ENCODE results near the gene PDF.
"Not testable (repeated sequence)": the region's sequence is repeated elsewhere in the genome, so short reads cannot be mapped to it uniquely, and the experiment has no call there.

PDF gene

DNA sequence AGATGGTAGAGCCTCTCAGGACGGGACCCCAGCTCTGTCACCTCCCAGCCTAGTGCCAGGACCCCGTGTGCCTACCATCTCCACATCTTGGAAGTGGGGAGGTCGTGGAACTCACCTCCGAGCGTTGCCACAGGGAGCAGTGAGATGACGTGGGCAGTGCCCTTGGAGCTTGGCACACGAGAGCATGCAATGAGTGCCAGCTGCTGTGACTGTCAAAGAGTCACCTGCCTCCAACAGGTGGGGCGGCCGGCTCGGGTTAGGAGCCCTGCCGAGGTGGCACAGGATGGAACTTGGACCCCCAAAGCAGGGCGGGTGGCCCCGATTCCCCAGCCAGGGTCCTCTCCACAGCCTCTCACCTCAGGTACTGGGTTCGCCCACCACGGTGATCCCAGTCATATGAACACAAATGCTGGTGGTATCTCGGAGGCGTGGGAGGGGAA is 13.8 kb downstream of the PDF start:
- no peak for DNase-seq (ENCODE audit: low read depth in 2 of 2)

DNA sequence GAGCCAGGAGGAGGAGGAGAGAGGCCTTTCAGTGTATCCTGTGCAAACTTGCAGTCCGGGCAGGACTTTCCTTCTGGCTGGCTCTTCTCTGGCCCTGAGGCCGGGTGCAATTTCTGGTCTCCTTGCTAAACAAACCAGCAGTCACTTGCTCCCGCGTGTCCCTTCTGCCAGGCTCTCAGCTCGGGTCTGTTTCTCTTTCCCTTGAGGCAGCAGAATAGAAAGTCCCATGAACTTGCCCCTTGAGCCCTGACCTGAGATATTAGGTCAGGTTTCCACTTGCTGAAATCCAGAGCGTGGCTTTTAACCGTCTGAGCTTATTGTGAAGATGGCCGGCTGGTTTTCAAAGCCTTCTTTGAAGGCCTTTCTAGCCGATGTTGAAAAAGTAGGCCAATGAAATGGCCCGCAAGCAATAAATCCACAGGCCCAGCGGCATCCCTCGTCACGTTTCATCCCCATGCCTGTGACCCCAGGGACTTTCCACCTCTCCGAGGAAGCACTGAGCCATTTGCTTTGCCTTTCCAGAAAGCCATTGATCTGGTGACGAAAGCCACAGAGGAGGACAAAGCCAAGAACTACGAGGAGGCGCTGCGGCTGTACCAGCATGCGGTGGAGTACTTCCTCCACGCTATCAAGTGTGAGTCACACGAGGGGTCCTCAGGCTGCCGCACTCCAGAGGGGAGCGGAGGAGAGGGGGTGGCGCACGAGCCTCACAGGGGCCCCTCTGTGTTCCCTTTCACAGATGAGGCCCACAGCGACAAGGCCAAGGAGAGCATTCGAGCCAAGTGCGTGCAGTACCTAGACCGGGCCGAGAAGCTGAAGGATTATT is 14.7 kb downstream of the PDF start:
- DNase-seq (ENCODE audit: low read depth in 2 of 2) = no peak

DNA sequence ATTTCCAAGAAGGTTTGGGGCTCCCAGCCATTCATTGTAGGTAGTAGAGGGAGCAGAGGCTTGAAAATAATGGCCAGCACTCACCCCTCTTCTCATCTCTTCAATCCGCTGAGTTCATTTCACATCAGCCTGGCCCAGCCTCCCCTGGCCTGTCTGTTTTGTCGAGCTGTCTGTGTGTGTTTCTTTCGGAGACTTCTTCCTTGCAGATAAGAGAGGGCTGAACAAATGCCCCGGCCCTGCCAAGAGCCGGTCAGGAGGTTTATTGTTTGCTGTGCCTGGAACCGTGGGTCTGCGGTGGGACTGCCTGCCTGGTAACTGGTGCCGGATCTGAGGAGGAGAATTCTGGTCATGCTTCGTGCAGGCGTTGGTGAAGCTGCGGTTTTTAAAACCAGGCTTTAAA is 15.9 kb downstream of the PDF start:
- no peak for DNase-seq (ENCODE audit: low read depth in 2 of 2)

DNA sequence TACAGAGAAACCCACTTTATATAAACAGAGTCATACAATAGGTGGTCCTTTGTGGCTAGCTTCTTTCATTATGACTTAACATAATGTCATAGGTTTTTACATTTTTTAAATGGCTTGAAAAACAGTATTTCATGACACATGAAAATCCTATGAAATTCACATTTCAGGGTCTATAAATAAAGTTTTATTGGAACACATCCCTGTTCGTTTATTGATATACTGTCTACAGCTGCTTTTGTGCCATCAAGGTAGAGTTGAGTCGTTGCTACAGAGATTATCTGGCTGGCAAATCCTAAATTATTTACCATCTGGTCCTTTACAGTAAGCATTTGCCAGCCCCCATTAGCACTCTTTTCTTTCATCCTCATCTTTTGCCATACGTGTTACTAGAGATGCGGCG is 16.9 kb downstream of the PDF start:
- no peak for DNase-seq (ENCODE audit: low read depth in 2 of 2)

DNA sequence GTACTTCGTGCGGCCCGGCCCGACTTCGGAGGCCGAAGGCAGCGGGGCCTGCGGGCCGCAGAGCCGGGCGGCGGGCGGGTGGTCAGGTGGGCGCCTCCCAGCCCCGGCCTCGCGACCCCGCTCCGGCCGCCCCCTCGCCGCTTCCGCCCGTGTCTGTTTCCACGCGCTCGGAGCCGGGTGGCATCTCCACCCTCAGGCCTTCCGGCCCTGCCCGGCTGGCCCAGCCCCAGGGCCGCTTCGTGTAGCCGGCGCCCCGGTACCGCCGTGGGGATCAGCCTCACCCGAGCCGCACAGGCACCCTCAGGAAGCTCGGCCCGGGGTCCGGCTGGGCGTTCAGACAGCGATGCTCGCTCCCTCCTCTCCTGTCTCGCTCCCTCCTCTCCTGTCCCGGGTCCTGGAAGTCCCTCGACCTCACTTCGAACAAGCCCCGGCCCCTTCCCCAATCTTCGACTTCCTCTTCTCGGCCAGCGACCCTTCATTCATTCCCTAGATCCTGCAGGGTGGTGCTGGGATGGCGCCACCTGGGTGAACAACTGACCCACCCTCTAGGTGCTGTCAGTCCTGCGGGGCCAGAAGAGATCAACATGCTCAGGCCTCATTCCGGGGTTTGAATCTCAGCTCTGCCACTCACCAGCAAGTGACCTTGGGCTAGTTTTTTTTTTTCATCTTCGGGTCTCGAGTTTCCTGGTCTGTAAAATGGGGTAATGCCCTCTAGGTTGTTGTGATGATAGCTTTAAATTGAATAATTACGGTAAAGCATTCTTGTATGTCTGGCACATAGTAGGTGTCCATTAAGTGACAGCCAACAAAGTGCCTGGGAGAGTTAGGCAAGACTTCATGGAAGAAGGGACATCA is 18.6 kb downstream of the PDF start:
- peak in 1 of 2 experiments; percentile 27 for DNase-seq (ENCODE audit: low read depth in 2 of 2)

DNA sequence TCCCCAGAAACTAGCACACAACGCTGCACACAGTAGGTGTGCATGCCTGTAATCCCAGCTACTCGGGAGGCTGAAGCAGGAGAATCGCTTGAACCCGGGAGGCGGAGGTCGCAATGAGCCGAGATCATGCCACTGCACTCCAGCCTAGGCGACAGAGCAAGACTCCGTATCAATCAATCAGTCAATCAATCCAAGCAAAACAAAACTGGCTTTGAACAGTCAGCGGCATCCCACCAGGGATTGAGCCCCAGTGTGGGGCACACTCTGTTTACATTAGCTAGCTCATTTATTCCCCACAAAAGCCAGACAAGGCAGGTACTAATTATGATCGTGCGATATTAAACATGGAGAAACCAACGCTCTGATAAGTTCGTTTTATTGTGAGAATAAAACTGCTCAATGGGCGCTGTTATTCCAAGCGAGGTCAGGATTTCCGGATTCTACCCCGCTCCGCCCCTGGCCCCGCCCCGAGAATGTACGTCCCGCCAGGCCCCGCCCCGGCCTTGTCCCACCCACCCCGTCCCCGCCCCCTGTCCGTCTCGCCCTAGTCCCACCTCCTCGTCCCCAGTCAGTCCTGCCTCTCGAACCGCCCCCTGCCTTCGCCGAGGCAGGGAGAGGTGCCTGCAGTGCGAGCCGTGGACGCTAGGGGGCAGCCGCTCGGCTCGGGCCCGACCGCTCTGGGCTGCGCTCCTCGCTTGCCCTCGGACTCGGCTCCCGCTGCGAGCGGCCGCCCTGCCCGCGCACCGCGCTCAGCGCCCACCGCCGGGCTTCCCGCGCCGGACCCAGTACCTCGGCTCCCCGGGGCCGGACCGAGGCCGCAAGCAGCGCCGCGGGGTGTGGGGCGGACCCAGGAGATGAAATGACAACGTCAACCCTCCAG is 19.5 kb downstream of the PDF start, which contains the start of gene VPS4A:
Gene VPS4A (plus strand): TSS at position 698 of the 880 bp plus-strand sequence. CDS start 162 bp downstream, at position 860.
- DNase-seq (ENCODE audit: low read depth in 2 of 2) = peak; percentile 95 to 97

DNA sequence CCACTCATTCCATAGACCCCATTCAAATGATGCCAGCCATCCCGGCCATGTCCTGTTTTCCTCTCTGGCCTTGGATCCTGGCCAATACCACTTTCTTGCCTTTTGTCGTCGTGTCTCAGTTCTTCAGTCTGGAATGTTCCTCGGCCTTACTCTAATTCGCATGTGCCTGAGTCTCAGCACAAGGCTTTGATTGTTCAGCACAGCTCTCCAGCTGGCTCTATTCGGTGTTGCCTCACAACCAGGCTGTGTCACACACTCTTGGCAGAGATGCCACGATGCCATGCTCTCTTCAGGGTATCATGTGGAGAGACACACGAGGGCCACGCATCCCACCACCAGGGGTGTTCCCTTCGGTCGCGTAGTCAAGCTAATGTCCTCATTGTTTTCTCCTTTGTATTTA is 21.1 kb downstream of the PDF start:
- no peak for DNase-seq (ENCODE audit: low read depth in 2 of 2)

DNA sequence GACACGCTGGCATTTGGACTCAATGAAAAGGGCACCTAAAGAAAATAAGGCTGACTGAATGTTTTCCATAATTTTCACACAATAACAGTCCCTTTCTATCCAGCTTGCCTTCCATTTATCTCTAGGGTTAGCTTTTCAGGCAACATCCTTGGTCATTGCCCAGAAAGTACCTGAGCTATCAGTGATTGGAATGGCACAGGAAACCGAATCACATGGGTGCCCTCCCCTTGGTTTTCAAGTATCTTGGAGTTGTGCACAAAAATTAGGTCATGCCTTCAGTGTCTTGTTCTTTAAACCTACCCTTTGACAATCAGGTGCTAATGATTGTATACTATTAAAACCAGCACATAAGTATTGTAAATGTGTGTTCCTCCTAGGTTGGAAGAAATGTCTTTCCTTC is 22.5 kb downstream of the PDF start:
- no peak for DNase-seq (ENCODE audit: low read depth in 2 of 2)

DNA sequence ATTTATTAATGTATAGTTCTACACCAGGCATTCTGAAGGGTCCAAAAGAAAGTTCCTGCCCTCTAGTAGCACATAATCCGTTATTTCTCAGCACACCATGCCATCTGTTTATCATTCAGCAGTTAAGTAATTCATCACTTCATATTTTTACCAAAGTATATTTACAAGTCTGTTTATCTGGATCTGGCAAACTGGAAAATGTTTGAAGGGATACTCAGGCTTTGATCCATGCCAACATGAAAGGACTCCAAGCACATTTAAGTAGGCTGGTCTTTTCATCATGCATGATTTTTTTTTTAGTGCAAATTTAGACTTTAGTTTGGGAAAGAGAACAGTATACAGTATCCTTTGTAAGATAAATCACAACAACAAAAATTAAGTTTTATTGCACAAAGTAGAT is 23.3 kb downstream of the PDF start:
- DNase-seq (ENCODE audit: low read depth in 2 of 2) = no peak

DNA sequence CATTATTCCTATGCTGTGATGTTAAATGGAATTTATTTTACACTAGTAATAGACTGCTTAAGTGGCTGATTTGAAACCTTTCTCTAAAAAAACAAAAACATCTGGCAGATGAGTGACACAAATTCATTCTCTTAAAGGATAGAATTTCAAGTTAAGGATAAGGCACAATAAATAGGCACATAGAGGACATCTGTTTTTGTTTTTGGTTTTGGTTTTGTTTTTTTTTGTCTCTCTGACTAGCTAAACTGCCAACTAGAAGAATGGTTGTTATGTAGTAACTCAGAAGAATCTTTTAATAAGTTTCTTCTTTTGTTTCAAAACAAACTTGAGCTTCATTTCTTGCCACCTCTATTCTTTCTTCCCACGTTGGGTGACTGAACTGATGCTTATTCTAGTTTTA is 24.4 kb downstream of the PDF start:
- DNase-seq (ENCODE audit: low read depth in 2 of 2) = no peak

DNA sequence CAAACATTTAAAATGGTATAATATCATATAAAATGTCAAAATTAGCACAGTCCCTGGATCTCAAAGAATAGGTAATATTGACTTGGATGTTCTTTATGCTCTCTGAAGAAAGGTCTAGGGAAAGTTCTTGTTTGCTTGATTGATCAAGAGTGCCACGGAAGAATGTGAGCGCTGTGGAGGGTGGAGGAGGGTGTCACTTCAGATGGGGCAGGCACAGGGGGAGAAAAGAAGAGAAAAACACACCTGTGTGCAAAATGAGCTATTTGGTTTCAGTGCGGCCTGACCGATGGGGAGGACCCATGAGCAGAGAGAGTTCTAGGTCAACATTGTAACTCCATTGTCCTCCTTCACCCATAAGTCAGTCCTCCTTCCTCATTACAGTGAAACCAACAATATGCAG is 28.1 kb downstream of the PDF start:
- no peak for DNase-seq (ENCODE audit: low read depth in 2 of 2)

DNA sequence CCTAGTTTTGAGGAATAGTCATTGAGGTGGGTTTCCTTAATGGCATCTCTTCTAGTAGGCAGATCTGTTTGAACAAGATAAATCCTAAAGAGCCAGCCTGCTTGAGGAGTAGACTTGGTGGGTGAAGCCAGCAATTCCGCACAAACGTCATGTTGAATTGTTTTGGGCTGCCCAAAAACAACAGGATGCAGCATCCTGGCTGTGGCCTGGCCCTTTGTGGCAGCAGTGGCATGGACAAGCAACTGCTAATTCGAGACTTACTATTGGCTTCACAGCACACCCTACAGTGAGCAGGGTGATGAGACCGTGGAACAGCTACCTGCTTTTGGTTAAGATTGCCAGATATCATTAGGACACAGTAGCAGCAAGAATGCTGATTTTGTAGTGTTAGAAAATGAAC is 28.5 kb downstream of the PDF start:
- no peak for DNase-seq (ENCODE audit: low read depth in 2 of 2)

DNA sequence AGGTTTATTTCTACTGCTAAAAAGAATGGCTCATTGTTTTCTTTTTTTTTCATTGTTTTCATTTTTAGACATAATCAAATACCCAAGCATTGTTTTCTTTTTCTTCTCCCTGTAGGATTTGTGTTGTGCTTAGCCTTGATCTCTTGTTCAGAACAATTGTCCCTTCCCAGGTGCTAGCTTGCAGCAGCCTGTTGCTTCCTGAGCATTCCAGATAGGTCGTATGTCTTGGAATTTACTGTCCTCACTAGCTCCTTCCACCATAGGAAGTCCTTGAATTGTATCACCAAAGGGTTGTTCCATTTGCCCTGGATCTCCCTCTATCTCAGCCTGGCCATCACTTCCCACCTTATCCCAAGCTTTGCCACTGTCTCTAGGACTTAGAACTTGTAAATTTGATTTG is 29.2 kb downstream of the PDF start:
- no peak for DNase-seq (ENCODE audit: low read depth in 2 of 2)

DNA sequence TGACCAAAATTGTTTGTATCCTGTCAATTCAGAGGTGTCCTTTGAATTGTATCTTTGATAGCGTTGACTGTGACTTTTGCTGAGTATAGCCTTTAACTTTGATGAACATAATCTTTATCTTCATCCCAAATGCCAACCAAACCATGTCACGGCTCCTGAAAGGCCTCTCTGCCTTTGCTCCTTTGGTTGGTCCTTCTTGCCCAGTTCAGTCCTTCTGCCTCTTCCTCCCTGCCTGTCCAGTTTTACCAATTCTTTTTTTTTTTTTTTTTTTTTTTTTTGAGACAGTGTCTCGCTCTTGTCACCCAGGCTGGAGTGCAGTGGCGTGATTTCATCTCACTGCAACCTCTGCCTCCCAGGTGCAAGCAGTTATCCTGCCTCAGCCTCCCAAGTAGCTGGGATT is 32.1 kb downstream of the PDF start:
- DNase-seq (ENCODE audit: low read depth in 2 of 2) = no peak

DNA sequence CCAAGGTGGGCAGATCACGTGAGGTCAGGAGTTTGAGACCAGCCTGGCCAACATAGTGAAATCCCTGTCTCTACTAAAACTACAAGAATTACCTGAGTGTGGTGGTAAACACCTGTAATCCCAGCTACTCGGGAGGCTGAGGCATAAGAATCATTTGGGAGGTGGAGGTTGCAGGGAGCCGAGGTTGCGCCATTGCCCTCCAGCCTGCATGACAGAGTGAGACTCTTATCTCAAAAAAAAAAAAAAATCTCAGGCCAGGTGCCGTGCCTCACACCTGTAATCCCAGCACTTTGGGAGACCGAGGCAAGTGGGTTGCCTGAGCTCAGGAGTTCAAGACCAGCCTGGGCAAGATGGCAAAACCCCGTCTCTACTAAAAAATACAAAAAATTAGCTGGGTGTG is 33.6 kb downstream of the PDF start:
- not testable (repeated sequence) for DNase-seq (ENCODE audit: low read depth in 2 of 2)

DNA sequence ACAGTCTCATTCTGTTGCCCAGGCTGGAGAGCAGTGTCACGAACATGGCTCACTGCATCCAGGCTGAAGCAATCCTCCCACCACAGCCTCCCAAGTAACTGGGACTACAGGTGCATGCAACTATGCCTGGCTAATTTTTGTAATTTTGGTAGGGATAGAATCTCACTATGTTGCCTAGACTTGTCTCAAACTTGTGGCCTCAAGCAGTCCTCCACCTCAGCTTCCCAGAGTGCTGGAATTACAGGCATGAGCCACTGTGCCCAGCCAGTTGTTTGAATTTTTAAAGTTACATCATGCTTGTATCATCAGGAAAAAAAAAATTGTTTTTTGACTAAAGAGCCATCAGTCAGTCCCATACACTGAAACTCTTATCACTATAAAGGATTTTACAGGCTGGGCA is 36.3 kb downstream of the PDF start:
- no peak for DNase-seq (ENCODE audit: low read depth in 2 of 2)

DNA sequence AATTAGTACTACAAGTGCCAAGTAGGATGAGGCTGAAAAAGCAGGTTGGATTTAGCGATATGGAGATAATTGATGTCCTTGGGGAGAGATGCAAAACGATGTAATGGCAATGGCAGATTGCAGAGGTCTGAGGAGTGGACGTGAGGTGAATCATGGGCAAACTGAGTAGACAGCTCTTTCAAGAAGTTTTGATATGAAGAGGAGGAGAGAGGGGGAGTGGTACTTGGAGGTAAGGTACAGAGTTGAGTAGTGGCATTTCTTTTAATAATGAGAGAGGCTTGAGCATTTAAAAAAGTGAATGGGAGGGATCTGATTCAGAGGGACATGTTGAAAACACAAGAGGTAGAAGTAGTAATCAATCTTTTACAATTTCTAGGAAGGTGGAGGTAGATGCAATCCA is 37.0 kb downstream of the PDF start:
- DNase-seq (ENCODE audit: low read depth in 2 of 2) = no peak

DNA sequence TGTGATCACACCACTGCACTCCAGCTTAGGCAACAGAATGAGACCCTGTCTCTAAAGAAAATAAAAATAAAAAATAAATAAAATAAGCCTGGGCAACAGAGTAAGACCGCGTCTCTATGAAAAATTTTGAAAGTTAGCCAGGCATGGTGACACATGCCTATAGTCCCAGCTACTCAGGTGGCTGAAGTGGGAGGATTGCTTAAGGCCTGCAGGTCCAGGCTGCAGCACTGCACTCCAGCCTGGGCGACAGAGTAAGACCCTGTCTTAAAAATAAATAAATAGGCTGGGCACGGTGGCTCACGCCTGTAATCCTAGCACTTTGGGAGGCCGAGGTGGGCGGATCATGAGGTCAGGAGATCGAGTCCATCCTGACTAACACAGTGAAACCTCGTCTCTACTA is 38.7 kb downstream of the PDF start:
- DNase-seq (ENCODE audit: low read depth in 2 of 2) = not testable (repeated sequence)

DNA sequence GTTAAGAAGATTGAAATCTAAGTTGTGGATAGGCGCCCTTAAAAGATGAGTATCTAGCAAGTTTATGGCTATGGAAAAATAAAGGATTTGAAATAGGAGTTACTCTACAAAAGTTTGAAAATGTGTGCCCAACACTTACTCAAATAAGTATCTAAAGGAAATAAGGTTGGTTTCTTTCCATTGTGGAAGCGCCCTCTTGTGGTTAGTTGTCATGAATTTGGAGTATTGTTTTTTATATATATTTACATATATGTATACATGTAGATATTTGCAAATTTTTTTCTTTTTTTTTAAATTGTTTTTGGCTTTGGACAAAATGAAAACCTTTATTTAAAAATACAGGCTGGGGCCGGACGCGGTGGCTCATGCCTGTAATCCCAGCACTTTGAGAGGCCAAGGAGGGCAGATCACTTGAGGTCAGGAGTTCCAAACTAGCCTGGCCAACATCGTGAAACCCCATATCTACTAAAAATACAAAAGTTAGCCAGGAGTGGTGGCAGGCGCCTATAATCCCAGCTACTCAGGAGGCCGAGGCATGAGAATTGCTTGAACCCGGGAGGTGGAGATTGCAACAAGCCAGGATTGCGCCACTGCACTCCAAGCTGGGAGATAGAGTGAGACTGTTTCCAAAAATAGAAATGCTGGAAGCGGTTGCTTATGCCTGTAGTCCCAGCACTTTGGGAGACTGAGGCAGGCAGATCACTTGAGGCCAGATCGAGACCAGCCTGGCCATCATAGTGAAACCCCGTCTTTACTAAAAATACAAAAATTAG is 43.3 kb downstream of the PDF start:
- DNase-seq (ENCODE audit: low read depth in 2 of 2) = no peak

DNA sequence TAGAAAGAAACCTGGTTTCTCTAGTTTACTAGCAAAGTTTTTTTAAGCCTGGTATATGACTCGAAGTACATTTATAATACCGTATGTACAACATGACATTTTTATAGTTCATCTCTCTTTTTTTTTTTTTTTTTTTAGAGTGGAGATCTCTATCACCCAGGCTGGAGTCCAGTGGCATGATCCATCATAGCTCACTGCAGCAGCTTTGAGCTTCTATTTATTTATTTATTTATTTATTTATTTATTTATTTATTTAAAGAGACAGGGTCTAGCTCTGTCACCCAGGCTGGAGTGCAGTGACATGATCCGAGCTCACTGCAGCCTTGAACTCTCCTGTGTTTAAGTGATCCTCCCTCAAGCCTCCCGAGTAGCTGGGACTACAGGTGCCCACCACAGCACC is 45.1 kb downstream of the PDF start:
- DNase-seq (ENCODE audit: low read depth in 2 of 2) = no peak

DNA sequence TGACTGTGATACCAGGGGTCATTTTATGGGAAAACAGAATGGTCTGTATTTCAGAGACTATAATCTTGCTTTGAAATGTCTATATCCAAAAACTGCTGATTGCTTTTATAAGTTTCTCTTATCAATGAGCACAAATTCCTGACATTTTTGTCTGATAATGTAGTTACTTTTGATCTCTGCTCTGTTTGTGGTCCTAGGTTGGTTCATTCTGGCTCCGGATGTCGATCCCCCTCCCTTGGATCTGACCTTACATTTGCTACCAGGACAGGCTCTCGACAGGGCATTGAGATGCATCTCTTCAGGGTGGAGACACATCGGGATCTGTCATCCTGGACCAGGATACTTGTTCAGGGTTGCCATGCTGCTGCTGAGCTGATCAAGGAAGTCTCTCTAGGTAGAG is 46.5 kb downstream of the PDF start:
- no peak for DNase-seq (ENCODE audit: low read depth in 2 of 2)

All from stimulated activated CD4-positive, alpha-beta T cell treated with anti-CD3 and anti-CD28 coated beads, Interleukin-12 subunit alpha, Interleukin-12 subunit beta, amount 100 ng/mL, for 24 hours (primary cell).